Heart left ventricle (tissue), 13 donors: ENCODE data around the gene ERLIN1.

Experiments used
- CTCF ChIP-seq, 12 donors: fragments of 200-600 bp; sonication (generic) in 4 of 12; IDR thresholded peaks; one replicate each; pipeline versions ENCODE4 v1.5.0 to v1.8.0; 2018 to 2022; ENCODE audit warnings: antibody characterized with exemption in 12 of 12, mild to moderate bottlenecking in 5 of 12
- POLR2A ChIP-seq, 2 donors: fragments of 450-650 bp; IDR thresholded peaks; one replicate each; pipeline ENCODE4 v1.6.1; 2017; ENCODE audit warnings: antibody characterized with exemption in 2 of 2, mild to moderate bottlenecking in 2 of 2, moderate library complexity in 2 of 2
- donor health status: ischemic (EF 13 %, LVEDD 7.1; RV severe dilation, severe dysfunction).
- donor health status: DM: no; HTN: yes; CAD: no.
- donor health status: DM: no; HTN: no; CAD: no.
- donor health status: ischemic (EF 25% LVEDD 6.9; RV normal size, moderate dysfunction).
- donor health status: ischemic (EF 25% LVEDD 5.7; RV mildly dilated, moderate dysfunction).
- donor health status: ischemic (EF 35%, LVEDD 5.7; RV mildly dilated, moderate dysfunction).
- donor health status: nonischemic (EF 11% LVEDD 7.7; RV severe dilation, severe dysfunction).
- donor health status: DM: yes; HTN: yes; CAD: no.
- donor health status: PGD.
- donor health status: ischemic (EF 29% LVEDD 5.4; RV normal size, mild dysfunction).
- donor health status: nonischemic (EF 23%, LVEDD 6.1; RV moderate dilation, normal function).

- TF ChIP-seq CTCF (IDR thresholded peaks at IDR 0.05) (no peak), POLR2A (IDR thresholded peaks at IDR 0.05) (no peak)
Observed at GRCh38 chr10:100209303-100209702, 23.5 kb upstream of the ERLIN1 start.
